ENCODE measurements around the gene FMC1. TPM values are rescaled to one million over a fixed set of nuclear protein-coding genes. Genes with fewer than 3 reads are reported as not detected.
A peak's percentile ranks its signal among the peaks of the same experiment; 100 is the strongest.

Gene FMC1
- total and polyA plus RNA-seq, 5 experiments from 2014 or later: 11.5 to 62.1 (median 45.3) TPM

DNA sequence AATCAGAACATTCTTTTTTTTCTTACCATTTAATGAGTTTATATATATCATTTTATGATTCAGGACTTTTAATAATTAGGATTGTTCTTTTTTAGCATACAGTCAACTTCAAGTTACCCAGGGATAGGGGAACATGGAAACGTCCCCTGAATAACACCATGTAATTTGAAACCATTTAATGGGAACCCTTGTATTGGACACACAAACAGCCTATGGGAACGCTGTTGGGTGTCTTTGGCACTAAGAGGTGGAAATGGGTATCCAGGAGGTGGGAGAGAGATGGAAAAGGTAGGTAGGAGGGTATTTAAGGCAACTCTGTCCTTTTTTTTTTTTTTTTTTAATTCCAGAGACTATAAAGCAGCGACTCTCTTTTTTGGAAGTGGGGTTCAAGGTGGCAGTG lies 21.2 kb downstream of the FMC1 start:
- H3K9me3 Mint-ChIP-seq: no peaks in the 10 kb centered on the region
- H3K4me3 Mint-ChIP-seq: peak overlapping the region in 8 of 10 donors; percentile 8 to 99 (median 56)
- no peaks in the 10 kb centered on the region for H3K27me3 Mint-ChIP-seq
- DNase-seq: no peak
- peaks cover 15 to 73% (median 61%) of the 10 kb centered on the region in 4 donors for H3K4me1 Mint-ChIP-seq
- H3K27ac Mint-ChIP-seq: peak overlapping the region in 6 of 10 donors; percentile 16 to 72 (median 56)
- ATAC-seq: no peak
- peaks cover 2 to 29% (median 5%) of the 10 kb centered on the region in 3 donors for H3K36me3 Mint-ChIP-seq
- POLR2A ChIA-PET: interaction anchor here (0.6 to 1.4 kb wide), 2 partner anchors 22 to 868 kb away, joined by 3 to 5 read pairs; partner anchors contain the start of gene FMC1

DNA sequence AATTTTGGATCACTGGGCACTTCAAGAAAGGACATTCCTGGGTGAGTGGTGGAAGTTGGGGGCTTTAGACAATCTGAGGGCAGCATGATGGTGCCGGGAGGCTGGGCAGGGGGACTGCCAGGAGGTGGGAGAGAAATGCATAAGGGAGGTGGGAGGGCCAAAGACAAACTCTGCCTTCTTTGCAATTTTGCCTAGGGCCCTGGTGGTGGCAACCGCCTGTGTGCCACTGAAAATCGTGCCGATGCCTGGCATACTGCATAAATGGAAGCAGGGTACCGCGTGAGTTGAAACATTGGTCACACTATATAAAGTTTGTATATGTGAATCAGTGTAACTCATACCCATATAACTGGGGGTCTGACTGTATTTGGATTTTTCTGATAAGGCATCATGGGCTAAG lies 21.8 kb downstream of the FMC1 start:
- ATAC-seq (no peak), DNase-seq (no peak)
- peaks cover 5 to 36% (median 5%) of the 10 kb centered on the region in 3 donors for H3K36me3 Mint-ChIP-seq
- POLR2A ChIA-PET: no interaction called here
- peak overlapping the region; percentile 12 to 99 (median 55) for H3K4me3 Mint-ChIP-seq
- H3K4me1 Mint-ChIP-seq: peaks cover 15 to 79% (median 65%) of the 10 kb centered on the region in 4 donors
- H3K27ac Mint-ChIP-seq: peak overlapping the region in 9 of 10 donors; percentile 2 to 85 (median 59)
- no peaks in the 10 kb centered on the region for H3K27me3 Mint-ChIP-seq
- no peaks in the 10 kb centered on the region for H3K9me3 Mint-ChIP-seq

DNA sequence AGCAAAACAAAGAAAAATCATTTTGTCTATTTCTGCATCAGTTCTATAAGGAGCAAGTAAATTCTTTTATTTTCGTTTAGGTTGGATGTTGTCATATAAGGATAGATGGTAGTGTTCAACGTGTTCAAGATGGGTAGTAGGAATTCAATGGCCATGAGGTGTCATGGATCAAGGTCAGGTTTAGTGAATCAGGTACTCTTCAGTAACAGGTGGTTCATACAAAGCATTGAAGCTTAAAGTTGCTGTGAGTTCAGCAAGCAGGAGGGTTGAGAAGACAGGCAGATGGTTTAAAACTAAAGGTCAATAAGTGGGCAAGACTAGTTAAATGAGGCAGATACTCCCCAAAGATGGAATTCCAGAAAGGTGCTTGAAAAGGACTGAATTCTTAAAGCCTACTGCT lies 24.2 kb downstream of the FMC1 start:
- Mint-ChIP-seq H3K27ac (peak overlapping the region in 5 of 10 donors; percentile 2 to 57 (median 8)), H3K27me3 (no peaks in the 10 kb centered on the region), H3K4me1 (peaks cover 27 to 88% (median 74%) of the 10 kb centered on the region in 4 donors), H3K4me3 (peak overlapping the region in 6 of 10 donors; percentile 3 to 71 (median 14)), H3K36me3 (peaks cover 5 to 54% (median 5%) of the 10 kb centered on the region in 3 donors), H3K9me3 (no peaks in the 10 kb centered on the region)
- ATAC-seq: no peak
- POLR2A ChIA-PET: no interaction called here
- no peak for DNase-seq

DNA sequence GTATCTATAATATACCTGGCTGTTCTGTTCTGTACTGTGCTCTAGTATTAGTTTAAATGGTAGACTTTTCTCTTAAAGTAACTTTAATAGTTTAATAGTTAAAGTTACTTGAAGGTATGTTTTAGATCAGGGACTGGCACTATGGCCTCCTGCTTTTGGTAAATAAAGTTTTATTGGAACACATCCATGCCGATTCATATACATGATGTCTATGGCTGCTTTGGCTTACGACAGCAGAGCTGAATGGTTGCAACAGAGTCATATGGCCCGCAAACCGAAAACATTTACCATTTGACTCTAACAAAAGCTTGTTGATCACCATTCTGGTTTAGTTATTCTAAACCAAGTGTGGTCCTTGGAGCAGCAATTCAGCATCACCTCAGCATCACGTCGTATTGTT lies 25.3 kb downstream of the FMC1 start:
- DNase-seq: no peak
- H3K27me3 Mint-ChIP-seq: no peaks in the 10 kb centered on the region
- no peak for ATAC-seq
- H3K4me3 Mint-ChIP-seq: peak overlapping the region in 1 of 10 donors; percentile 10
- H3K9me3 Mint-ChIP-seq: no peaks in the 10 kb centered on the region
- peaks cover 31 to 88% (median 76%) of the 10 kb centered on the region in 4 donors for H3K4me1 Mint-ChIP-seq
- POLR2A ChIA-PET: no interaction called here
- peaks cover 5 to 56% (median 5%) of the 10 kb centered on the region in 3 donors for H3K36me3 Mint-ChIP-seq
- H3K27ac Mint-ChIP-seq: peak overlapping the region in 1 of 10 donors; percentile 45

DNA sequence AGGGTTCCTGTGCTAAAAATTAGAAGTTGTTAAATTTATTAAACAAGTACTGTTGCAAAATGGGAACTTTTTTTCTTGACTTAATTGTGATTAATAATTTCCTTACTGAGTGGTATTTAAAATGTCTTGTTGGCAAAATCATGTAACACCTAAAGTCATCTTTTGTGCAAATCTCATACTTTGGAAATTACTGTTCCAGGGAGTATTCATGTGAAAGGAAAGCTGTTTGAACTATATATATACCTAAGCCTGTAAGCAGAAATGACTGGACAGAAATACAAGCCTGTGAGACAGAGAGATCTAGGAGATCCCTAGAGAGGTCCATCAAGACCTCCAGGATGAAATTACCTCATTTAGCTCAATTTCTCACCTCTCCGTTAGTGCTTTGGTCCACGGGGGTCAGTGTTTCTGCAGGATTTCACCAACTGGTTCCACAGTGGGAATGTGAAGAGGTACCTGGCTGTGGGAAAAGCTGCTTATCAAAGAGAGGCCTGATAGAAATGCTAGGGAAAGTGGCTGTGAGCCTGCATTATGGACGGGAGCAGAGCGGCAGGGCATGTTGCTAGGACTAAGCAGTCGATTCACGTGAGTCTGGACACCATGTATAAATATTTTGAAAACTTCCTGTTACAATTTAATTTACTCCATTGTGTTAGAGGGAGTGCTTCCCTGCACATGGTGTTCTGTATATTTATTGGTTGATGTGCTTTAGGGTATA lies 26.5 kb downstream of the FMC1 start:
- no peak for DNase-seq
- Mint-ChIP-seq H3K27ac (peak overlapping the region in 3 of 10 donors; percentile 10 to 50 (median 20)), H3K4me1 (peaks cover 35 to 86% (median 77%) of the 10 kb centered on the region in 4 donors), H3K4me3 (peak overlapping the region in 5 of 10 donors; percentile 5 to 36 (median 12)), H3K36me3 (peaks cover 5 to 64% (median 5%) of the 10 kb centered on the region in 3 donors), H3K9me3 (no peaks in the 10 kb centered on the region), H3K27me3 (no peaks in the 10 kb centered on the region)
- no peak for ATAC-seq
- POLR2A ChIA-PET: no interaction called here

DNA sequence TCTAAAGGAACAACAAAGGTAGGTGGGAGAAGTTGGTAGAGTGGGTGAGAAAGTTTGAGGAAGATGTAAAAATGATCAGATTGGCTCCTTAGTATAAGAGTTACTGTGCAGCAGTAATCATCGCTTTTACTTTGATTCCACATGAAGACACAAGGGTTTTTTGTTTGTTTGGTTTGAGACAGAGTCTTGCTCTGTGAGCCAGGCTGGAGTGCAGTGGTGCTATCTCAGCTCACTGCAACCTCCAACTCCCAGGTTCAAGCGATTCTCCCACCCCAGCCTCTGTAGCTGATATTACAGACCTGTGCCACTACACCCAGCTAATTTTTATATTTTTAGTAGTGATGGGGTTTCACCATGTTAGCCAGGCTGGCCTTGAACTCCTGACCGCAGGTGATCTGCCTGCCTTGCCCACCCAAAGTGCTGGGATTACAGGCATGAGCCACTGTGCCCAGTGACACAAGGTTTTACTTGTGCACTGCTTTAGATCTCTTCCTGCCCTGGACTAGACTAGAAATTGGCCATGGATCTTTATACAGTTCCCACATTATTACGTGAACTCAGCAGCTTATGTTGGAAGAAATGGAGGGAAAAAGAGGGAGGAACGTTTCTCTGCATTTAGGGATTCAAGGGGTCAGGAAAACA lies 29.3 kb downstream of the FMC1 start:
- Mint-ChIP-seq H3K36me3 (peaks cover 2 to 60% (median 5%) of the 10 kb centered on the region in 3 donors), H3K27ac (peak overlapping the region in 9 of 10 donors; percentile 7 to 75 (median 49)), H3K27me3 (no peaks in the 10 kb centered on the region), H3K9me3 (no peaks in the 10 kb centered on the region), H3K4me3 (peak overlapping the region in 8 of 10 donors; percentile 7 to 64 (median 34)), H3K4me1 (peaks cover 36 to 83% (median 72%) of the 10 kb centered on the region in 4 donors)
- no peak for ATAC-seq
- DNase-seq: no peak
- POLR2A ChIA-PET: interaction anchor here (3.0 kb wide), 1 partner anchor 11 kb away, joined by 14 read pairs; the partner anchor contains the start of gene LUC7L2

DNA sequence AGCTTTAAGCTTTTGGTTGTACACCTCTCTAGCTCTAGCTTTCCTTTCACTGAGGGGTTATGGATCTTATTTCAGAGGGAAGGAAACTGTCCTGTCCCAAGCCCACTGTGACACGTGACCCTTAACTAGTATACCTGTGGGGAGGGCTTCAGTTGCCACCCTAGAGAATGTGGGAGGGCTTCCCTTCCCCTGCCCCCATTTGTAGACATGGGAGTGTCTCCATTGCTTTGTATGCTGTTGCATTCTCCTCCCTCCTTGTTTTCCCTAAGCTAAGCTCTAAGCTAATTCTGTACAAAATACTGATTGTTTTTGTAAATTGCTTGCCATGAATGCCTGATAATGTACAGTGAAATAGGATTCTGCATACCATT lies 29.8 kb downstream of the FMC1 start:
- Mint-ChIP-seq H3K36me3 (peaks cover 0 to 59% (median 5%) of the 10 kb centered on the region in 3 donors), H3K27ac (peak overlapping the region in 6 of 10 donors; percentile 29 to 75 (median 53)), H3K4me3 (peak overlapping the region in 6 of 10 donors; percentile 11 to 60 (median 28)), H3K4me1 (peaks cover 35 to 82% (median 72%) of the 10 kb centered on the region in 4 donors), H3K9me3 (no peaks in the 10 kb centered on the region), H3K27me3 (no peaks in the 10 kb centered on the region)
- ATAC-seq (no peak), DNase-seq (no peak)
- POLR2A ChIA-PET: interaction anchor here (3.0 kb wide), 1 partner anchor 11 kb away, joined by 14 read pairs; the partner anchor contains the start of gene LUC7L2

DNA sequence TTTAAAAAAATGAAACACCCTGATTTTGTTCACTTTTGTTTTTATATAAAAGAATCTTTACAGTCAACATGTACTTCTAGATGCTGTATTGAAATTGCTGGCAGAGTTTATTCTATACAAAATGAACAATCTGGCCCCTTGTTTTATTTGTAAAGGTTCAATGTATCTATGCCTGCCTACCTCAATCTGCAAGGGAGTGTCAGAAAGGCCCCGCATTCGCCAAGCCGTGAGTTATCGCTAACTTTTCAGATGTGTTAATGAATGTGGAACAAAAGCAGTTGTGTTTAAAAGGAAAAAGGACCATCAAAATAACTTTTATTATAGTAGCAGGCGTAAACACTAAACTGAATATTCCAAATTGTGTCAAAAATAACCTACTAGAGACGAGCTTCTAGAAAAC lies 33.1 kb downstream of the FMC1 start:
- Mint-ChIP-seq H3K4me3 (no peak overlapping the region), H3K27ac (peak overlapping the region in 6 of 10 donors; percentile 5 to 66 (median 44)), H3K27me3 (no peaks in the 10 kb centered on the region), H3K9me3 (no peaks in the 10 kb centered on the region), H3K36me3 (peaks cover 0 to 66% (median 5%) of the 10 kb centered on the region in 3 donors), H3K4me1 (peaks cover 37 to 64% (median 58%) of the 10 kb centered on the region in 4 donors)
- ATAC-seq: no peak
- POLR2A ChIA-PET: interaction anchor here (2.0 kb wide), 1 partner anchor 15 kb away, joined by 6 read pairs; the partner anchor contains the start of gene LUC7L2
- DNase-seq: no peak

DNA sequence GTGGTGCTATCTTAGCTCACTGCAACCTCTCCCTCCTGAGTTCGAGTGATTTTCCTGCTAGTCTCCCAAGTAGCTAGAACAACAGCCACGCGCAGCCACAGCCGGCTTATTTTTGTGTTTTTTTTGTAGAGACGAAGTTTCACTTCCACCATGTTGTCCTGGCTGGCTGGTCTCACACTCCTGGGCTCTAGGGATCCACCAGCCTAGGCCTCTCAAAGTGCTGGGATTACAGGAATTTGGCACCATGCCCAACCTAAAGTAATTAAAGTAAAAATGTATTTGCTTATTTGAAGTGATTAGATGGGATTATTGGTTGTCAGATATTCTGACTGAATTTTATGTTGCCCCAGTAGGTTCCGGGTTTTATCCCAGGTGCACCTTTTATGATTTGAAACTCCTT lies 41.3 kb downstream of the FMC1 start:
- POLR2A ChIA-PET: no interaction called here
- Mint-ChIP-seq H3K27ac (peak overlapping the region in 1 of 10 donors; percentile 43), H3K27me3 (no peaks in the 10 kb centered on the region), H3K36me3 (peaks cover 0 to 72% (median 18%) of the 10 kb centered on the region in 3 donors), H3K9me3 (no peaks in the 10 kb centered on the region), H3K4me1 (peaks cover 0 to 5% (median 2%) of the 10 kb centered on the region in 4 donors), H3K4me3 (no peak overlapping the region)
- ATAC-seq (no peak), DNase-seq (no peak)

DNA sequence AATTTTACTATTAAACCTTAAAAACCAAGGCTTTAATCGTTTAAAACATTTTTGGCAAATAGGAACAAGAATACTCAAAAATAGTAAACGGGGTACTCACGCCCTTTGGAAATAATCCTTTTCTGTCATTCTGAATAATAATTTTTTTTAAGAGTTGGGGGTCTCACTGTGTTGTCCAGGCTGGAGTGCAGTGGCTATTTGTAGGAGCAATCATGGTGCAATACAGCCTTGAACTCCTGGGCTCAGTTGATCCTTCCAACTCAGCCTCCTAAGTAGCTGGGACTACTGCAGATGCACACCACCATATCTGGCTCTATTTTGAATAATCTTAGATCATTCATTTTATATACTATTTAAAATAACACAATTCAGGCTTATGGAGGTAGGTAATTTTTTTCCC lies 43.5 kb downstream of the FMC1 start:
- POLR2A ChIA-PET: no interaction called here
- Mint-ChIP-seq H3K4me3 (no peak overlapping the region), H3K27me3 (no peaks in the 10 kb centered on the region), H3K4me1 (peaks cover 5 to 23% (median 14%) of the 10 kb centered on the region in 4 donors), H3K27ac (peak overlapping the region in 1 of 10 donors; percentile 10), H3K36me3 (peaks cover 0 to 76% (median 25%) of the 10 kb centered on the region in 3 donors), H3K9me3 (no peaks in the 10 kb centered on the region)
- ATAC-seq (no peak), DNase-seq (no peak)

DNA sequence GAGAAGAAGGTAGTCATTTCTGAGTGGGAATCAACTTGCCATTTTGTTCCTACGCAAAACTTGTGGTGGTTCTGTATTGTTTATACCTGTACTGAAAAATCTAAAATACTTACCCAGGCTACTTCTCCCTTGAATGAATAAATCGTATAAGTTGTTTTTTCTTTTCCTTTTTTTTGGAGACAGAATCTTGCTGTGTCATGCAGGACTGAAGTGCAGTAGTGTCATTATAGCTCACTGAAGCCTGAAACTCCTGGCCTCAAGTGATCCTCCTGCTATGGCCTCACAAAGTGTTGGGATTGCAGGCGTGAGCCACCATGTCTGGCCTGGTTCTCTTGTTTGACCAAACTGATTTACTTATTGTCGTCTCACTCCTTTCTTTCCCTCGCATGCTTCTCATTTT lies 46.5 kb downstream of the FMC1 start:
- POLR2A ChIA-PET: no interaction called here
- DNase-seq: no peak
- peak overlapping the region in 3 of 10 donors; percentile 4 to 18 (median 9) for H3K27ac Mint-ChIP-seq
- no peaks in the 10 kb centered on the region for H3K9me3 Mint-ChIP-seq
- H3K4me1 Mint-ChIP-seq: peaks cover 5 to 34% (median 19%) of the 10 kb centered on the region in 4 donors
- H3K4me3 Mint-ChIP-seq: no peak overlapping the region
- peaks cover 0 to 80% (median 30%) of the 10 kb centered on the region in 3 donors for H3K36me3 Mint-ChIP-seq
- ATAC-seq: no peak
- no peaks in the 10 kb centered on the region for H3K27me3 Mint-ChIP-seq

DNA sequence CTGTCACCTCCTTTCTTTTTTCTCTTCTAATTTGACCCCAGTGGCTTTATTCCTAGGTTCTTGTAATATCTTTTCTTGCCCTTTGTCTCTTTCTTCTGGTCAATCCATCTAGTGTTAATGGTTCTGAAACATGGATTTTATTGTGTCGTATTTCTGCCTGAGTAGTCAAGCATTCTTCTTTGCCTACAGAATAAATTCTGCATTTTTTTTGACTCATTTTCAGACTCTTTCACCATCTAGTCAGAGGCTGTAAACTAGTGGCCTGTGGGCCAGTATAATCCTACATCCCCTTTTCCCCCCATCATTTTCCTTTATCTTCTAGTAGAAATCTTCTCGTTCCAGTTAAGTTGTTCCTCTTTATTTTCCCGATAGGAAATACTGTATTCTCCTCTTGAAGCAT lies 48.0 kb downstream of the FMC1 start:
- ATAC-seq: no peak
- DNase-seq: no peak
- no peaks in the 10 kb centered on the region for H3K9me3 Mint-ChIP-seq
- POLR2A ChIA-PET: no interaction called here
- peak overlapping the region in 1 of 10 donors; percentile 41 for H3K27ac Mint-ChIP-seq
- no peaks in the 10 kb centered on the region for H3K27me3 Mint-ChIP-seq
- H3K4me1 Mint-ChIP-seq: peaks cover 7 to 42% (median 26%) of the 10 kb centered on the region in 4 donors
- H3K36me3 Mint-ChIP-seq: peaks cover 0 to 74% (median 28%) of the 10 kb centered on the region in 3 donors
- no peak overlapping the region for H3K4me3 Mint-ChIP-seq
